Measurements from ENCODE around the gene IGFL2.

GRCh38 chr19:46111376-46111775 lies 36.7 kb upstream of the IGFL2 start:
- TF ChIP-seq POLR2A (IDR thresholded peaks at IDR 0.05) (no peak), CTCF (IDR thresholded peaks at IDR 0.05) (no peak)
